ENCODE results near the gene AKT1. TPM values are rescaled to one million over a fixed set of nuclear protein-coding genes. Genes with fewer than 3 reads are reported as not detected.

The AKT1 gene
- polyA plus RNA-seq, 1 experiment = 104 TPM

DNA sequence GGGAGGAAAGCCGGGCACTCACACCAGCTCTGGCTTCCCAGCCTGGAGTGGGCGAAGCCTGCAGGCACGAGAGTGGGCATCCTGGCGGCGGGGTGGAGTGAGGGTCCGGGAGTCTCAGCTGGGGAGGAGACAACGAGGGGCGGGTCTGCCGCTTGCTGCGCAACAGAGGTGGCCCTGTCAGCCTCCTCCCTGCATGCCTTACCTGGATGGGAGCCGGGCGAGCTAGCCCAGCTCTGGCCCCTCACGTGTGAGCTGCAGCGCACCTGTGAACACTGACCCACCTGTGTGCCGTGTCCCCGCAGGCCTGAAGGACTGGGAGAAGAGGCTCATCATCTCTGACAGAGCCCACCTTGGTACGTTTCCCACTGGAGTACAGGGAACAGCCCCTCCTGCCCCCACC is 56.5 kb downstream of the AKT1 start:
- TF ChIP-seq, protein P1, sequence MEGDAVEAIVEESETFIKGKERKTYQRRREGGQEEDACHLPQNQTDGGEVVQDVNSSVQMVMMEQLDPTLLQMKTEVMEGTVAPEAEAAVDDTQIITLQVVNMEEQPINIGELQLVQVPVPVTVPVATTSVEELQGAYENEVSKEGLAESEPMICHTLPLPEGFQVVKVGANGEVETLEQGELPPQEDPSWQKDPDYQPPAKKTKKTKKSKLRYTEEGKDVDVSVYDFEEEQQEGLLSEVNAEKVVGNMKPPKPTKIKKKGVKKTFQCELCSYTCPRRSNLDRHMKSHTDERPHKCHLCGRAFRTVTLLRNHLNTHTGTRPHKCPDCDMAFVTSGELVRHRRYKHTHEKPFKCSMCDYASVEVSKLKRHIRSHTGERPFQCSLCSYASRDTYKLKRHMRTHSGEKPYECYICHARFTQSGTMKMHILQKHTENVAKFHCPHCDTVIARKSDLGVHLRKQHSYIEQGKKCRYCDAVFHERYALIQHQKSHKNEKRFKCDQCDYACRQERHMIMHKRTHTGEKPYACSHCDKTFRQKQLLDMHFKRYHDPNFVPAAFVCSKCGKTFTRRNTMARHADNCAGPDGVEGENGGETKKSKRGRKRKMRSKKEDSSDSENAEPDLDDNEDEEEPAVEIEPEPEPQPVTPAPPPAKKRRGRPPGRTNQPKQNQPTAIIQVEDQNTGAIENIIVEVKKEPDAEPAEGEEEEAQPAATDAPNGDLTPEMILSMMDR (IDR thresholded peaks at IDR 0.05; ENCODE audit: low read depth, low read length) = no peak
- no peak overlapping the region for H3K4me3 ChIP-seq (ENCODE audit: low read depth, low read length)
- DNase-seq (ENCODE audit: low read depth, low spot score) = no peak
- peaks cover 2% of the 10 kb centered on the region for H3K27me3 ChIP-seq (ENCODE audit: control insufficient read depth, insufficient read depth, low read length)
- POLR2A ChIA-PET = no interaction called here
- H3K9me3 ChIP-seq (ENCODE audit: control insufficient read depth, insufficient read depth, low read length) = no peaks in the 10 kb centered on the region; the same call in 1 of the 2 replicates
- CTCF ChIA-PET = interaction anchor here (1.5 kb wide), 1 partner anchor 29 kb away, joined by 4 read pairs; no protein-coding TSS in a partner anchor
- no peak overlapping the region for H3K27ac ChIP-seq (ENCODE audit: low read depth, low read length)

GRCh38 chr14:104738375-104739019 is 57.1 kb downstream of the AKT1 start:
- Histone ChIP-seq H3K9me3 (ENCODE audit: control insufficient read depth, insufficient read depth, low read length) (no peaks in the 10 kb centered on the region; the same call in 1 of the 2 replicates), H3K4me3 (ENCODE audit: low read depth, low read length) (no peak overlapping the region), H3K27me3 (ENCODE audit: control insufficient read depth, insufficient read depth, low read length) (peaks cover 2% of the 10 kb centered on the region), H3K27ac (ENCODE audit: low read depth, low read length) (no peak overlapping the region)
- CTCF ChIA-PET = interaction anchor here (1.5 kb wide), 1 partner anchor 30 kb away, joined by 4 read pairs; no protein-coding TSS in a partner anchor
- POLR2A ChIA-PET = no interaction called here
- no peak for DNase-seq (ENCODE audit: low read depth, low spot score)
- TF ChIP-seq, protein P1 (IDR thresholded peaks at IDR 0.05; ENCODE audit: low read depth, low read length) = no peak

- no peak for DNase-seq (ENCODE audit: low read depth, low spot score)
- H3K27ac ChIP-seq (ENCODE audit: low read depth, low read length) = peak overlapping the region; percentile 31
- no peak overlapping the region for H3K4me3 ChIP-seq (ENCODE audit: low read depth, low read length)
- H3K9me3 ChIP-seq (ENCODE audit: control insufficient read depth, insufficient read depth, low read length) = no peaks in the 10 kb centered on the region; the same call in 1 of the 2 replicates
- H3K27me3 ChIP-seq (ENCODE audit: control insufficient read depth, insufficient read depth, low read length) = no peaks in the 10 kb centered on the region
- POLR2A ChIA-PET = interaction anchor here (0.8 to 1.4 kb wide), 3 partner anchors 8 to 17 kb away, joined by 3 to 5 read pairs (median 5); partner anchors contain the start of gene SIVA1
- CTCF ChIA-PET = interaction anchor here (0.6 to 2.0 kb wide), 3 partner anchors 13 to 595 kb away, joined by 3 to 4 read pairs (median 4); partner anchors contain the start of gene ADSS1
- TF ChIP-seq, protein P1 (IDR thresholded peaks at IDR 0.05; ENCODE audit: low read depth, low read length) = no peak
Observed at GRCh38 chr14:104735830-104736642, 59.5 kb downstream of the AKT1 start.

GRCh38 chr14:104734991-104735779 is 60.4 kb downstream of the AKT1 start:
- CTCF ChIA-PET = no interaction called here
- POLR2A ChIA-PET = no interaction called here

More at GRCh38 chr14:104734991-104735779, 60.4 kb downstream of the AKT1 start:
- Histone ChIP-seq H3K27me3 (ENCODE audit: control insufficient read depth, insufficient read depth, low read length) (no peaks in the 10 kb centered on the region), H3K4me3 (ENCODE audit: low read depth, low read length) (no peak overlapping the region), H3K27ac (ENCODE audit: low read depth, low read length) (no peak overlapping the region), H3K9me3 (ENCODE audit: control insufficient read depth, insufficient read depth, low read length) (no peaks in the 10 kb centered on the region; the same call in 1 of the 2 replicates)
- TF ChIP-seq, protein P1 (IDR thresholded peaks at IDR 0.05; ENCODE audit: low read depth, low read length) = no peak
- DNase-seq (ENCODE audit: low read depth, low spot score) = no peak
